HepG2 (cell line): ENCODE data around the gene DSCAM. TPM values are rescaled to one million over a fixed set of nuclear protein-coding genes. Genes with fewer than 3 reads are reported as not detected.

Source experiments
- ATAC-seq: fragments of 200-7000 bp; cut with Tn5 transposase; 3 replicates; pipeline ENCODE4 v1.9.1; 2020; ENCODE audit warnings: mild to moderate bottlenecking, moderate library complexity
- BruUV-seq: library from RNA; stranded (reverse); fragments of 400-500 nt; replicated peaks from 2 replicates; lab custom pipeline; 2021; lab: Mats Ljungman, UMichigan
- CTCF ChIA-PET: fragments of 300-600 bp; formaldehyde crosslinking; extraction: SDS; loops from one replicate; lab custom pipeline; 2021; ENCODE audit warnings: low total read pairs, inconsistent platforms, low intra/inter-chr PET ratio; lab: Yijun Ruan, JAX
- POLR2A ChIA-PET: fragments of 350-600 bp; sonication (Branson Sonifier 250); formaldehyde crosslinking; loops from one replicate; lab custom pipeline; 2020; ENCODE audit warnings: antibody characterized with exemption, inconsistent platforms; lab: Yijun Ruan, JAX
- DNase-seq: peaks from one replicate; pipeline ENCODE4 v3.0.0-alpha.2; 2015; ENCODE audit warnings: low spot score
- FAIRE-seq: peaks from 3 replicates; lab custom pipeline; 2011; peaks lifted over from hg19 to GRCh38; lab: Jason Lieb, UNC
- H2AFZ ChIP-seq: one replicate; pipeline ENCODE4 v1.6.1; 2011; ENCODE audit warnings: low read length, inconsistent platforms
- H3K27ac ChIP-seq: fragments of 300-600 bp; 3 replicates; pipeline ENCODE4 v1.8.0; 2011; ENCODE audit warnings: mixed run types, mild to moderate bottlenecking, mixed read lengths, low read length, inconsistent platforms; ENCODE audit not compliant: insufficient read depth; ENCODE audit errors: extremely low read length
- H3K27me3 ChIP-seq, 2 experiments: fragments of 200-600 bp in 1 of 2; 2 replicates in 1 of 2; 3 replicates in 1 of 2; pipeline versions ENCODE4 v1.6.0 to v1.8.0; 2011; ENCODE audit warnings: low read length in 2 of 2, mild to moderate bottlenecking in 2 of 2, moderate library complexity in 2 of 2, inconsistent platforms in 1 of 2; ENCODE audit not compliant: insufficient read depth in 2 of 2, control insufficient read depth in 1 of 2
- H3K36me3 ChIP-seq, 2 experiments: fragments of 200-600 bp in 1 of 2; replicated peaks in 1 of 2; 2 replicates in 1 of 2; 3 replicates in 1 of 2; pipeline versions ENCODE4 v1.5.1 to v1.8.0; 2011; ENCODE audit warnings: low read length in 2 of 2, inconsistent platforms in 1 of 2; ENCODE audit not compliant: insufficient read depth in 2 of 2, control insufficient read depth in 1 of 2
- H3K4me1 ChIP-seq: 2 replicates; pipeline ENCODE4 v1.5.1; 2012; ENCODE audit warnings: low read length, inconsistent platforms; ENCODE audit not compliant: insufficient read depth
- H3K4me2 ChIP-seq: 2 replicates; pipeline ENCODE4 v1.6.0; 2011; ENCODE audit warnings: low read depth, low read length, inconsistent platforms
- H3K4me3 ChIP-seq, 3 experiments: fragments of 200-600 bp in 1 of 3; sonication (generic), shearing (Covaris generic) in 1 of 3; replicated peaks in 1 of 3; 2 replicates each; pipeline ENCODE4 v1.5.1; 2011 to 2016; ENCODE audit warnings: low read length in 3 of 3, inconsistent platforms in 2 of 3, low read depth in 2 of 3, mild to moderate bottlenecking in 2 of 3, control low read depth in 1 of 3, mixed read lengths in 1 of 3; ENCODE audit not compliant: insufficient read depth in 1 of 3
- H3K79me2 ChIP-seq: one replicate; pipeline ENCODE4 v1.6.1; 2011; ENCODE audit warnings: low read length, inconsistent platforms; ENCODE audit not compliant: insufficient read depth
- H3K9ac ChIP-seq: 2 replicates; pipeline ENCODE4 v1.6.0; 2011; ENCODE audit warnings: mild to moderate bottlenecking, low read depth, low read length, inconsistent platforms; ENCODE audit not compliant: insufficient read depth
- H3K9me3 ChIP-seq: 2 replicates; pipeline ENCODE4 v1.5.1; 2012; ENCODE audit warnings: mild to moderate bottlenecking, low read length
- H4K20me1 ChIP-seq: 2 replicates; pipeline ENCODE4 v1.6.0; 2011; ENCODE audit warnings: inconsistent platforms, mild to moderate bottlenecking, low read length, moderate library complexity; ENCODE audit not compliant: insufficient read depth
- AHR ChIP-seq: IDR thresholded peaks from 2 replicates; pipeline ENCODE4 v1.6.1; 2018; ENCODE audit warnings: missing genetic modification reagents, missing compliant biosample characterization
- ATF4 ChIP-seq, 2 experiments: fragments of 450-650 bp in 1 of 2; sonication (generic) in 1 of 2; formaldehyde crosslinking; IDR thresholded peaks; 2 replicates each; pipeline versions ENCODE4 v1.5.0 to v1.8.0; 2020 to 2022; ENCODE audit warnings: mild to moderate bottlenecking in 1 of 2, missing genetic modification reagents in 1 of 2
- FOXJ3 ChIP-seq: sonication (generic); formaldehyde crosslinking; IDR thresholded peaks from 2 replicates; pipeline ENCODE4 v1.4.0; 2020; ENCODE audit warnings: missing genetic modification reagents, mild to moderate bottlenecking, borderline replicate concordance
- JUNB ChIP-seq: sonication (generic); formaldehyde crosslinking; IDR thresholded peaks from 2 replicates; pipeline ENCODE4 v1.8.0; 2022; ENCODE audit warnings: missing genetic modification reagents, mild to moderate bottlenecking, borderline replicate concordance
- MAF1 ChIP-seq: sonication (generic); formaldehyde crosslinking; IDR thresholded peaks from 2 replicates; pipeline ENCODE4 v1.5.0; 2020; ENCODE audit warnings: missing genetic modification reagents, borderline replicate concordance
- NKX3-1 ChIP-seq: sonication (generic); formaldehyde crosslinking; IDR thresholded peaks from 2 replicates; pipeline ENCODE4 v1.5.0; 2020; ENCODE audit warnings: missing genetic modification reagents
- PRDM4 ChIP-seq: sonication (generic); formaldehyde crosslinking; IDR thresholded peaks from 2 replicates; pipeline ENCODE4 v1.9.0; 2021; ENCODE audit warnings: missing genetic modification reagents, borderline replicate concordance
- TBL1XR1 ChIP-seq: fragments of 150-350 bp; IDR thresholded peaks from 2 replicates; pipeline ENCODE4 v1.6.1; 2014; ENCODE audit warnings: borderline replicate concordance, low read length; ENCODE audit not compliant: partially characterized antibody
- TEF ChIP-seq: sonication (generic); formaldehyde crosslinking; IDR thresholded peaks from 2 replicates; pipeline ENCODE4 v1.5.0; 2020; ENCODE audit warnings: missing genetic modification reagents
- WIZ ChIP-seq: sonication (generic); formaldehyde crosslinking; IDR thresholded peaks from 2 replicates; pipeline ENCODE4 v1.5.1; 2020; ENCODE audit warnings: mild to moderate bottlenecking, missing genetic modification reagents
- ZNF30 ChIP-seq: sonication (generic); formaldehyde crosslinking; IDR thresholded peaks from 2 replicates; pipeline ENCODE4 v1.5.0; 2020; ENCODE audit warnings: mild to moderate bottlenecking, missing genetic modification reagents
- ZNF782 ChIP-seq: sonication (generic); formaldehyde crosslinking; IDR thresholded peaks from 2 replicates; pipeline ENCODE4 v1.4.0; 2020; ENCODE audit warnings: missing genetic modification reagents, mild to moderate bottlenecking, borderline replicate concordance
- WGBS: methylation state at CpG from one replicate; pipeline ENCODE4 v1.1.6; 2017; ENCODE audit warnings: low lambda C conversion rate; 5-methylcytosine and 5-hydroxymethylcytosine counted together
- in situ Hi-C: cut with HindIII; loops from 2 replicates; pipeline ENCODE4 v1.10.0; 2017; ENCODE audit warnings: low pct_unique_long_range_greater_than_20kb; ENCODE audit not compliant: extremely low pct_ligation_motif_present
- intact Hi-C: fragments of 100-400 bp; cut with micrococcal nuclease; formaldehyde crosslinking; loops from one replicate; pipeline ENCODE4 v1.10.0; 2022; ENCODE audit not compliant: unreplicated experiment
- polyA plus RNA-seq, 8 experiments: library from polyadenylated mRNA; depleted of rRNA in 3 of 8; stranded (reverse) in 7 of 8; unstranded in 1 of 8; fragments of >200 nt; fragmentation: Illumina TruSeq in 4 of 8; extraction: Trizol in 4 of 8; gene quantifications; 2 replicates each; pipeline versions ENCODE4 v1.2.1 to v1.2.3, GENCODE V29; 2011 to 2016; ENCODE audit warnings: low read depth in 4 of 8, missing spikeins in 1 of 8, mixed read lengths in 1 of 8; ENCODE audit not compliant: insufficient read depth in 1 of 8
- total RNA-seq, 5 experiments: library from RNA; depleted of rRNA; stranded (reverse); fragments of >200 nt; fragmentation: Illumina TruSeq; extraction: Trizol; gene quantifications; 2 replicates each; pipeline ENCODE4 v1.2.3, GENCODE V29; 2016; ENCODE audit warnings: low read depth in 1 of 5
- TF ChIP-seq, protein P1 (sequence below): sonication (generic); formaldehyde crosslinking; IDR thresholded peaks from 2 replicates; pipeline ENCODE4 v1.5.0; 2020; ENCODE audit warnings: mild to moderate bottlenecking, missing genetic modification reagents
- TF ChIP-seq, protein P2 (sequence below): sonication (generic); formaldehyde crosslinking; IDR thresholded peaks from 2 replicates; pipeline ENCODE4 v1.8.1; 2023; ENCODE audit warnings: mild to moderate bottlenecking, moderate library complexity, missing genetic modification reagents
- TF ChIP-seq, protein P3 (sequence below): sonication (generic); formaldehyde crosslinking; conservative IDR thresholded peaks from 2 replicates; pipeline ENCODE4 v1.5.0; 2020; ENCODE audit warnings: missing genetic modification reagents

DSCAM gene
- total and polyA plus RNA-seq, 2 of the 13 experiments (the other 11 are each of a cell fraction or from before 2014, with no cell fraction given): not detected

- ChIA-PET POLR2A (no interaction called here), CTCF (no interaction called here)
- Histone ChIP-seq H3K9me3 (peaks cover 84% of the 10 kb centered on the region), H3K27me3 (no peaks in the 10 kb centered on the region), H3K9ac (no peak overlapping the region), H3K79me2 (no peaks in the 10 kb centered on the region), H3K4me2 (no peak overlapping the region), H4K20me1 (no peaks in the 10 kb centered on the region), H3K27ac (no peak overlapping the region), H3K36me3 (no peaks in the 10 kb centered on the region), H3K4me1 (no peaks in the 10 kb centered on the region), H3K4me3 (no peak overlapping the region), H2AFZ (no peak overlapping the region)
- WGBS: 3% methylated on average over 2 of the region's 2 CpGs
- no peak for FAIRE-seq
- TF ChIP-seq, protein P1, sequence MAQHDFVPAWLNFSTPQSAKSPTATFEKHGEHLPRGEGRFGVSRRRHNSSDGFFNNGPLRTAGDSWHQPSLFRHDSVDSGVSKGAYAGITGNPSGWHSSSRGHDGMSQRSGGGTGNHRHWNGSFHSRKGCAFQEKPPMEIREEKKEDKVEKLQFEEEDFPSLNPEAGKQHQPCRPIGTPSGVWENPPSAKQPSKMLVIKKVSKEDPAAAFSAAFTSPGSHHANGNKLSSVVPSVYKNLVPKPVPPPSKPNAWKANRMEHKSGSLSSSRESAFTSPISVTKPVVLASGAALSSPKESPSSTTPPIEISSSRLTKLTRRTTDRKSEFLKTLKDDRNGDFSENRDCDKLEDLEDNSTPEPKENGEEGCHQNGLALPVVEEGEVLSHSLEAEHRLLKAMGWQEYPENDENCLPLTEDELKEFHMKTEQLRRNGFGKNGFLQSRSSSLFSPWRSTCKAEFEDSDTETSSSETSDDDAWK (CRISPR knock-in tag): no peak
- TF ChIP-seq MAF1 (CRISPR knock-in tag): no peak
- TF ChIP-seq TEF (CRISPR knock-in tag): no peak
- no peak for TF ChIP-seq PRDM4 (CRISPR knock-in tag)
- TF ChIP-seq, protein P2, sequence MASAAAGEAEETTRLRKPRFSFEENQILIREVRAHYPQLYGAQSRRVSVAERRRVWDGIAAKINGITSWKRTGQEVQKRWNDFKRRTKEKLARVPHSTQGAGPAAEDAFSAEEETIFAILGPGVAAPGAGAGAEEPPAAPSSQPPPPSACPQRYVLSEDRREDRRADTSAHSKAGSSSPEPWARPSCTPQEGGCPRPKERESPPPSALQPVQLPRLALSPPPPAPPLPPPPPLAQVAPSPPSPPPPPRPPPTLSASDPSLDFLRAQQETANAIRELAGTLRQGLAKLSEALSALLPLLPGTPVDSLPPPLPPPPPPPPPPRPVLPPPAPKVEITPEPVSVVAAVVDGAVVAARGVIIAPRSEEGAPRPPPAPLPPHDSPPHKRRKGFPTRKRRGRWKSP (CRISPR knock-in tag): no peak
- TF ChIP-seq ZNF782: no peak
- TF ChIP-seq AHR: no peak
- no peak for TF ChIP-seq WIZ (CRISPR knock-in tag)
- TF ChIP-seq, protein P3, sequence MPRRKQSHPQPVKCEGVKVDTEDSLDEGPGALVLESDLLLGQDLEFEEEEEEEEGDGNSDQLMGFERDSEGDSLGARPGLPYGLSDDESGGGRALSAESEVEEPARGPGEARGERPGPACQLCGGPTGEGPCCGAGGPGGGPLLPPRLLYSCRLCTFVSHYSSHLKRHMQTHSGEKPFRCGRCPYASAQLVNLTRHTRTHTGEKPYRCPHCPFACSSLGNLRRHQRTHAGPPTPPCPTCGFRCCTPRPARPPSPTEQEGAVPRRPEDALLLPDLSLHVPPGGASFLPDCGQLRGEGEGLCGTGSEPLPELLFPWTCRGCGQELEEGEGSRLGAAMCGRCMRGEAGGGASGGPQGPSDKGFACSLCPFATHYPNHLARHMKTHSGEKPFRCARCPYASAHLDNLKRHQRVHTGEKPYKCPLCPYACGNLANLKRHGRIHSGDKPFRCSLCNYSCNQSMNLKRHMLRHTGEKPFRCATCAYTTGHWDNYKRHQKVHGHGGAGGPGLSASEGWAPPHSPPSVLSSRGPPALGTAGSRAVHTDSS (CRISPR knock-in tag): no peak
- TF ChIP-seq TBL1XR1: no peak
- no peak for TF ChIP-seq ZNF30 (CRISPR knock-in tag)
- TF ChIP-seq NKX3-1: no peak
- TF ChIP-seq ATF4 (CRISPR knock-in tag; IDR thresholded peaks at IDR 0.05): no peak
- no peak for TF ChIP-seq JUNB (CRISPR knock-in tag)
- no peak for TF ChIP-seq FOXJ3 (CRISPR knock-in tag)
- no TSS peak for BruUV-seq
- no peak for DNase-seq
- ATAC-seq: no peak
- intact Hi-C loops (no loop called here), in situ Hi-C loops (no loop called here)
Measured at GRCh38 chr21:40373761-40374160, 473.2 kb downstream of the DSCAM start.
